GM19043 (cell line): Measurements from ENCODE around the gene GINS3.
"Not testable (repeated sequence)": the region's sequence is repeated elsewhere in the genome, so short reads cannot be mapped to it uniquely, and the experiment has no call there.

Experiments
- ATAC-seq: cut with Tn5 transposase; IDR thresholded peaks from one replicate; pipeline ENCODE4 v1.9.1; 2021; ENCODE audit warnings: low read depth; ENCODE audit not compliant: unreplicated experiment

Gene GINS3

GRCh38 chr16:58385218-58385773, 7.0 kb upstream of the GINS3 start:
- no peak for ATAC-seq

GRCh38 chr16:58389724-58390123, 2.5 kb upstream of the GINS3 start:
- no peak for ATAC-seq

- peak; percentile 12 for ATAC-seq
Observed at GRCh38 chr16:58393138-58393504, 850 bp downstream of the GINS3 start.

GRCh38 chr16:58396897-58397296, 4.6 kb downstream of the GINS3 start:
- ATAC-seq: not testable (repeated sequence)

GRCh38 chr16:58399718-58400633, 7.7 kb downstream of the GINS3 start:
- no peak for ATAC-seq

GRCh38 chr16:58401305-58401704, 9.0 kb downstream of the GINS3 start:
- not testable (repeated sequence) for ATAC-seq

- no peak for ATAC-seq
Observed at GRCh38 chr16:58402796-58403195, 10.5 kb downstream of the GINS3 start.

- no peak for ATAC-seq
Observed at GRCh38 chr16:58409316-58409973, 17.2 kb downstream of the GINS3 start.

GRCh38 chr16:58411336-58411735, 19.1 kb downstream of the GINS3 start:
- ATAC-seq: no peak

GRCh38 chr16:58411736-58412614, 19.7 kb downstream of the GINS3 start:
- no peak for ATAC-seq

- not testable (repeated sequence) for ATAC-seq
Observed at GRCh38 chr16:58412615-58412970, 20.3 kb downstream of the GINS3 start.

GRCh38 chr16:58413359-58413758, 21.1 kb downstream of the GINS3 start:
- no peak for ATAC-seq

- no peak for ATAC-seq
Observed at GRCh38 chr16:58415003-58415402, 22.7 kb downstream of the GINS3 start.

GRCh38 chr16:58415961-58416360, 23.7 kb downstream of the GINS3 start:
- ATAC-seq: not testable (repeated sequence)

- no peak for ATAC-seq
Observed at GRCh38 chr16:58417035-58417434, 24.8 kb downstream of the GINS3 start.

GRCh38 chr16:58417600-58417999, 25.3 kb downstream of the GINS3 start:
- ATAC-seq: no peak

- ATAC-seq: no peak
Observed at GRCh38 chr16:58418026-58418425, 25.8 kb downstream of the GINS3 start.

- ATAC-seq: no peak
Observed at GRCh38 chr16:58418601-58419000, 26.3 kb downstream of the GINS3 start.

- no peak for ATAC-seq
Observed at GRCh38 chr16:58419241-58419990, 27.1 kb downstream of the GINS3 start.

GRCh38 chr16:58421059-58421458, 28.8 kb downstream of the GINS3 start:
- no peak for ATAC-seq
